H1 (cell line): ENCODE data around the gene DDC. TPM values are rescaled to one million over a fixed set of nuclear protein-coding genes. Genes with fewer than 3 reads are reported as not detected.

Source experiments
- CTCF ChIA-PET: fragments of 300-600 bp; sonication (Branson Sonifier 250); formaldehyde crosslinking; loops from one replicate; lab custom pipeline; 2021; ENCODE audit not compliant: partially characterized antibody; lab: Charles Lee
- POLR2A ChIA-PET: fragments of 300-600 bp; sonication (Branson Sonifier 250); formaldehyde crosslinking; loops from one replicate; lab custom pipeline; 2021; ENCODE audit warnings: inconsistent platforms; ENCODE audit not compliant: partially characterized antibody; lab: Charles Lee
- DNase-seq, 2 experiments: peaks; one replicate each; pipeline versions ENCODE4 v3.0.0 to v3.0.0-alpha.2; 2010 to 2022; ENCODE audit warnings: low spot score in 2 of 2, low read depth in 1 of 2, mixed read lengths in 1 of 2
- FAIRE-seq: peaks from 2 replicates; lab custom pipeline; 2011; peaks lifted over from hg19 to GRCh38; lab: Jason Lieb, UNC
- H2AFZ ChIP-seq: 2 replicates; pipeline ENCODE4 v1.8.1; 2012; ENCODE audit warnings: low read length, inconsistent platforms
- H2AK5ac ChIP-seq: 2 replicates; pipeline ENCODE4 v1.6.1; 2013; ENCODE audit warnings: low read depth, low read length
- H2BK120ac ChIP-seq: replicated peaks from 2 replicates; pipeline ENCODE3; 2013; ENCODE audit warnings: low read depth, low read length, inconsistent platforms
- H2BK12ac ChIP-seq: 2 replicates; pipeline ENCODE4 v1.6.1; 2013; ENCODE audit warnings: low read depth, low read length
- H2BK15ac ChIP-seq: 2 replicates; pipeline ENCODE4 v1.6.1; 2013; ENCODE audit warnings: low read length
- H2BK20ac ChIP-seq: 2 replicates; pipeline ENCODE4 v1.6.1; 2013; ENCODE audit warnings: low read length
- H2BK5ac ChIP-seq: 2 replicates; pipeline ENCODE4 v1.6.1; 2013; ENCODE audit warnings: low read depth, low read length
- H3K14ac ChIP-seq: 2 replicates; pipeline ENCODE4 v1.6.1; 2013; ENCODE audit warnings: inconsistent platforms; ENCODE audit not compliant: insufficient read length
- H3K18ac ChIP-seq: 2 replicates; pipeline ENCODE4 v1.6.1; 2013; ENCODE audit warnings: low read length; ENCODE audit errors: extremely low read depth
- H3K23ac ChIP-seq: 2 replicates; pipeline ENCODE4 v1.6.1; 2013; ENCODE audit warnings: inconsistent platforms; ENCODE audit not compliant: insufficient read length
- H3K23me2 ChIP-seq: 2 replicates; pipeline ENCODE4 v1.6.1; 2013; ENCODE audit warnings: low read depth, low read length
- H3K27ac ChIP-seq: 2 replicates; pipeline ENCODE4 v1.6.1; 2011; ENCODE audit warnings: low read depth, low read length, inconsistent platforms
- H3K27me3 ChIP-seq, 4 experiments: replicated peaks in 1 of 4; 1 replicate in 1 of 4; 2 replicates in 3 of 4; pipeline versions ENCODE4 v1.6.1 to v1.8.1; 2011 to 2013; ENCODE audit warnings: low read length in 3 of 4, mild to moderate bottlenecking in 3 of 4, inconsistent platforms in 2 of 4, mixed read lengths in 2 of 4, moderate library complexity in 1 of 4; ENCODE audit not compliant: control insufficient read depth in 3 of 4, insufficient read depth in 3 of 4; ENCODE audit errors: extremely low read depth in 1 of 4
- H3K36me3 ChIP-seq, 4 experiments: 2 replicates each; pipeline versions ENCODE4 v1.6.1 to v1.8.1; 2011 to 2013; ENCODE audit warnings: mild to moderate bottlenecking in 4 of 4, low read length in 3 of 4, moderate library complexity in 2 of 4, control low read depth in 1 of 4, inconsistent platforms in 1 of 4; ENCODE audit not compliant: insufficient read depth in 4 of 4, control insufficient read depth in 2 of 4
- H3K4ac ChIP-seq: replicated peaks from 2 replicates; pipeline ENCODE3; 2013; ENCODE audit warnings: low read length, low read depth, mixed read lengths, inconsistent platforms; ENCODE audit not compliant: insufficient read length
- H3K4me1 ChIP-seq, 4 experiments: replicated peaks in 1 of 4; 1 replicate in 1 of 4; 2 replicates in 3 of 4; pipeline versions ENCODE4 v1.6.1 to v1.8.1; 2011 to 2013; ENCODE audit warnings: low read length in 3 of 4, inconsistent platforms in 2 of 4, mixed read lengths in 1 of 4; ENCODE audit not compliant: insufficient read depth in 4 of 4, control insufficient read depth in 3 of 4
- H3K4me2 ChIP-seq, 2 experiments: 2 replicates each; pipeline versions ENCODE4 v1.6.1 to v1.8.1; 2011 to 2013; ENCODE audit warnings: low read depth in 2 of 2, low read length in 2 of 2, control low read depth in 1 of 2, inconsistent platforms in 1 of 2, mild to moderate bottlenecking in 1 of 2; ENCODE audit not compliant: insufficient read depth in 1 of 2
- H3K4me3 ChIP-seq, 4 experiments: fragments of 200-600, 300-600 bp in 1 of 4; sonication (generic), shearing (Covaris generic), sonication (Bioruptor Twin) in 1 of 4; 2 replicates each; pipeline versions ENCODE4 v1.5.1 to v1.8.1; 2011 to 2016; ENCODE audit warnings: low read length in 4 of 4, low read depth in 3 of 4, control low read depth in 2 of 4, inconsistent platforms in 2 of 4, mild to moderate bottlenecking in 2 of 4, mixed read lengths in 1 of 4, moderate library complexity in 1 of 4; ENCODE audit not compliant: insufficient read depth in 2 of 4; ENCODE audit errors: extremely low read depth in 1 of 4
- H3K56ac ChIP-seq: replicated peaks from 2 replicates; pipeline ENCODE3; 2013; ENCODE audit warnings: low read depth, mild to moderate bottlenecking, mixed read lengths, low read length, inconsistent platforms; ENCODE audit not compliant: insufficient read length
- H3K79me1 ChIP-seq: 2 replicates; pipeline ENCODE4 v1.6.1; 2013; ENCODE audit warnings: low read depth, low read length, control low read depth
- H3K79me2 ChIP-seq, 2 experiments: 2 replicates each; pipeline versions ENCODE4 v1.6.1 to v1.8.1; 2012 to 2013; ENCODE audit warnings: low read length in 2 of 2, mild to moderate bottlenecking in 2 of 2, inconsistent platforms in 1 of 2; ENCODE audit not compliant: insufficient read depth in 2 of 2, control insufficient read depth in 1 of 2
- H3K9ac ChIP-seq, 4 experiments: replicated peaks in 1 of 4; 1 replicate in 1 of 4; 2 replicates in 3 of 4; pipeline versions ENCODE4 v1.6.1 to v1.8.1; 2011 to 2013; ENCODE audit warnings: low read depth in 3 of 4, low read length in 3 of 4, control low read depth in 2 of 4, mild to moderate bottlenecking in 2 of 4, moderate library complexity in 2 of 4, inconsistent platforms in 1 of 4; ENCODE audit errors: extremely low read depth in 1 of 4
- H3K9me3 ChIP-seq, 2 experiments: 2 replicates each; pipeline versions ENCODE4 v1.6.1 to v1.8.1; 2012 to 2013; ENCODE audit warnings: mild to moderate bottlenecking in 2 of 2, moderate library complexity in 2 of 2, control low read depth in 1 of 2, inconsistent platforms in 1 of 2, low read depth in 1 of 2, low read length in 1 of 2, mixed read lengths in 1 of 2; ENCODE audit not compliant: insufficient read depth in 2 of 2
- H4K20me1 ChIP-seq, 2 experiments: replicated peaks in 1 of 2; 2 replicates each; pipeline versions ENCODE3 to v1.8.1; 2011 to 2013; ENCODE audit warnings: inconsistent platforms in 2 of 2, low read length in 2 of 2, mild to moderate bottlenecking in 1 of 2; ENCODE audit not compliant: insufficient read depth in 2 of 2, control insufficient read depth in 1 of 2
- H4K5ac ChIP-seq: 2 replicates; pipeline ENCODE4 v1.6.1; 2013; ENCODE audit warnings: low read length, low read depth, mixed read lengths, inconsistent platforms; ENCODE audit not compliant: insufficient read length
- H4K8ac ChIP-seq: 2 replicates; pipeline ENCODE4 v1.8.0; 2013; ENCODE audit warnings: mild to moderate bottlenecking, moderate library complexity, low read length, inconsistent platforms; ENCODE audit not compliant: insufficient read depth; ENCODE audit errors: extremely low read depth
- H4K91ac ChIP-seq: replicated peaks from 2 replicates; pipeline ENCODE3; 2013; ENCODE audit warnings: low read length, mixed read lengths, inconsistent platforms; ENCODE audit not compliant: insufficient read length
- ASH2L ChIP-seq: fragments of 200-600, 300-600 bp; sonication (generic); IDR thresholded peaks from one replicate; pipeline ENCODE4 v1.7.1; 2017; ENCODE audit warnings: low read length
- CEBPB ChIP-seq: IDR thresholded peaks from 2 replicates; pipeline ENCODE4 v1.6.1; 2012; ENCODE audit warnings: low read depth, low read length
- CHD2 ChIP-seq: IDR thresholded peaks from 2 replicates; pipeline ENCODE4 v1.6.1; 2012; ENCODE audit warnings: low read length, improper control_type of control experiment
- KDM4A ChIP-seq: IDR thresholded peaks from one replicate; pipeline ENCODE4 v1.7.1; 2012; ENCODE audit warnings: low read depth, mild to moderate bottlenecking, moderate library complexity, low read length, inconsistent platforms; ENCODE audit not compliant: severe bottlenecking
- SIRT6 ChIP-seq: IDR thresholded peaks from one replicate; pipeline ENCODE4 v1.7.1; 2012; ENCODE audit warnings: low read length, inconsistent platforms
- TAF7 ChIP-seq: optimal IDR thresholded peaks from 2 replicates; pipeline ENCODE3; 2011; ENCODE audit warnings: low read depth, mild to moderate bottlenecking, inconsistent platforms, low read length, moderate library complexity, borderline replicate concordance
- WGBS, 2 experiments: shearing (Covaris generic) in 1 of 2; methylation state at CpG; one replicate each; pipeline versions ENCODE4 v1.1.6 to v1.1.7; 2013 to 2015; ENCODE audit warnings: low lambda C conversion rate in 2 of 2, mixed read lengths in 2 of 2, inconsistent platforms in 1 of 2, low coverage in 1 of 2, missing lambda C conversion rate in 1 of 2; ENCODE audit not compliant: insufficient replicate concordance in 2 of 2, insufficient coverage in 1 of 2, insufficient read length in 1 of 2; ENCODE audit errors: extremely low coverage in 1 of 2, missing lambda C conversion rate in 1 of 2; 5-methylcytosine and 5-hydroxymethylcytosine counted together
- polyA plus RNA-seq, 7 experiments: library from polyadenylated mRNA; depleted of rRNA in 3 of 7; stranded (reverse) in 5 of 7; unstranded in 2 of 7; fragments of >200 nt in 5 of 7; fragments of 200-250 nt in 2 of 7; gene quantifications; 1 replicate in 5 of 7; 2 replicates in 1 of 7; 4 replicates in 1 of 7; pipeline versions ENCODE4 v1.2.1 to v1.2.3, GENCODE V29; 2011 to 2013; ENCODE audit warnings: missing spikeins in 2 of 7, mixed read lengths in 2 of 7
- total RNA-seq: library from RNA; stranded (reverse); fragmentation: NEBNext Ultra II Directional; extraction: Animal tissue kit (Norgen Biotek cat#: 25700); gene quantifications from 2 replicates; pipeline ENCODE4 v1.2.1, GENCODE V29; 2021

The DDC gene
- total and polyA plus RNA-seq, 2 of the 8 experiments (the other 6 are each of a cell fraction or from before 2014, with no cell fraction given), result 0.05 TPM; not detected in 1

- Histone ChIP-seq H3K79me2 (no peaks in the 10 kb centered on the region), H2BK15ac (no peak overlapping the region), H2BK120ac (no peak overlapping the region), H3K27me3 (no peaks in the 10 kb centered on the region), H3K79me1 (peaks cover 2% of the 10 kb centered on the region; the same call in 1 of the 2 replicates), H4K5ac (no peak overlapping the region), H4K20me1 (peaks cover 0 to 5% of the 10 kb centered on the region in 2 experiments), H3K4ac (no peak overlapping the region), H3K9ac (no peak overlapping the region), H4K91ac (no peak overlapping the region), H2BK20ac (no peak overlapping the region), H4K8ac (no peak overlapping the region; the same call in 1 of the 2 replicates), H2BK5ac (no peak overlapping the region), H3K56ac (no peak overlapping the region), H3K27ac (no peak overlapping the region), H3K4me1 (no peaks in the 10 kb centered on the region), H2AK5ac (no peak overlapping the region), H3K4me3 (no peak overlapping the region), H3K4me2 (no peak overlapping the region), H3K36me3 (peaks cover 6 to 37% (median 26%) of the 10 kb centered on the region in 4 experiments), H2AFZ (no peak overlapping the region), H3K18ac (no peak overlapping the region), H3K9me3 (no peaks in the 10 kb centered on the region), H3K14ac (no peak overlapping the region), H2BK12ac (no peak overlapping the region), H3K23ac (no peak overlapping the region), H3K23me2 (no peaks in the 10 kb centered on the region)
- ChIA-PET POLR2A (no interaction called here), CTCF (interaction anchor here (2.2 to 2.7 kb wide), 2 partner anchors 10 to 28 kb away, joined by 7 to 9 read pairs; no protein-coding TSS in a partner anchor)
- peak in 1 of 2 experiments; percentile 3 for DNase-seq
- 86% methylated on average over 8 of the region's 8 CpGs; no CpG with 5 or more reads in 1 of the 2 experiments for WGBS, 2 experiments
- TF ChIP-seq CEBPB (no peak), TAF7 (no peak), KDM4A (no peak), CHD2 (no peak), SIRT6 (no peak), ASH2L (no peak)
- FAIRE-seq, result no peak
Measured at GRCh38 chr7:50613473-50613872, 48.3 kb upstream of the DDC start.
